ENCODE results near the gene NXN.

NXN gene

DNA sequence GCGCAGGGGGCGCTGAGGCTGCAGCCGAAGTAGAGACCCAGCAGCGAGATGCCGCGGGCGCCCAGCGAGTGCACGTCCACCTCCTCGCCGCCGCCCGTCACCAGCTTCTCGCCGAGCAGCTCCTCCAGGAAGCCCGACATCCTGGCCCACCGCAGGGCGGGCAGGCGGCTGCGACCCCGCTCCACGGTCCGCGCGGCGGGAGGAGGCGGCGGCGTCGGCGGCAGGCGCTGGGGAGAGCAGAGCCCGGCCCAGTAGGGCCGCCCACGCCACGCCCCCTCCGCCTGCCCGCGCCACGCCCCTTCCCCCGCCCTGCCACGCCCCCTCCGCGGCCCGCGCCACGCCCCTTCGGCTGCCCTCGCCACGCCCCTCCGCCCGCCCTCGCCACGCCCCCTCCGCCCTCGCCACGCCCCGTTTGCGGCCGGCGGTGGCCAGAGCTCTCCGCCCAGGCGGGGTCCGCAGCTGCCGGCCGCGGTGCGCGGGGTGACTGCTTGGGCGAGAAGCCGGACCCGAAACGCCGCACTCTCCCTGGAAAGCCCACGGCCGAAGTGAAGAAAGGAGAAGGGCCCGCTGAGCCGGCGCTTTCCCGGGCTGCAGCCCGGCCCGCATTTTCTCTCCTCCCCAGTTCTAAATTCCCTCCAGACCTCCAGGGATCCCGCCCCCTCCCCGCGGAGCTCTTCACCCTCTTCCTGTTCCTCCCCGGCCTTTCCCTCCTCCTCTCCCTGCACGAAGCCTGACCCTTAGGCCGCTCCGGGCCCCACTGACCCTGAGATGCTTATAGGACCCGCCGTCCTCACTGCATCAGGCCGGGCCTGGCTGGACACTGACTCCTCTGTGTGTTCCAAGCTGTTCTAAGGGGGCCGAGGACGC lies at the start of gene NXN:
NXN (minus strand) TSS at position 238 of the 867 bp plus-strand sequence.
- DNase-seq (ENCODE audit: low read depth), result peak; percentile 79

DNA sequence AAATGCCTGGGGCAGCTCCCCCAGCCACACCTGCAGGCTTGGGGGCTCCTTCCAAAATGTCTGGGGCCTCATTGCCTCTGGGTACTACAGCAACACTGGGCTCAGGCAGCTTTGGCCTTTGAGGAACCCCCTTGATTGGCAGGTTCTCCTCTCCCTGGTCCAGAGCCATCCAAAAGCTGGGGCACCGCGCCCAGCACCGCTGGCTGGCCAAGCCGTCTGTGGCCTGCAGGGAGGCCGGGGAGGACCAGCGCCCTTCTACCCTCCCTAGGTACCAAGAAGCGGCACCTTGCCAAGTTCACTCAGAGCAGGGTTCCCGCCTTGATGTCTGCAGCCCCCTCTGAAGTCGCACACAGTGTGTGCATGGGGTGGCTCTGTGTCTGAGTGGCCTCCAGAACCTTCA lies 47.5 kb upstream of the NXN start:
- DNase-seq (ENCODE audit: low read depth), result no peak

DNA sequence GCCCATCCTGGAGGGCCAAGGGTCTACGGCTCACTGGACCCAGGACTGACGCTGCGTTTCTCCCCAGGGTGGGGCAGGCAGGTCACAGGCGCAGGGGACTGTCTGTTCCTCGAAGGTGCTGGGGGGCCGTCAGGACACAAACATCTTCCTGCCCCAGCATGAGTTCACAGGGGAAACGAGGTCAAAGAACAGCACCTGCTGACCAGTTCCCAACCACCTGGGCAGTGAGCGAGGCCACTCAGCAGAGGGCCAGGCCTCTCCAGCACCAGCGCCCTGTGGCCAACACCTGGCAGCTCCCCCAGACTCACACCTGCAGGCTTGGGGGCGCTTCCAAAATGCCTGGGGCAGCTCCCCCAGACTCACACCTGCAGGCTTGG lies 47.0 kb upstream of the NXN start:
- DNase-seq (ENCODE audit: low read depth), result no peak

DNA sequence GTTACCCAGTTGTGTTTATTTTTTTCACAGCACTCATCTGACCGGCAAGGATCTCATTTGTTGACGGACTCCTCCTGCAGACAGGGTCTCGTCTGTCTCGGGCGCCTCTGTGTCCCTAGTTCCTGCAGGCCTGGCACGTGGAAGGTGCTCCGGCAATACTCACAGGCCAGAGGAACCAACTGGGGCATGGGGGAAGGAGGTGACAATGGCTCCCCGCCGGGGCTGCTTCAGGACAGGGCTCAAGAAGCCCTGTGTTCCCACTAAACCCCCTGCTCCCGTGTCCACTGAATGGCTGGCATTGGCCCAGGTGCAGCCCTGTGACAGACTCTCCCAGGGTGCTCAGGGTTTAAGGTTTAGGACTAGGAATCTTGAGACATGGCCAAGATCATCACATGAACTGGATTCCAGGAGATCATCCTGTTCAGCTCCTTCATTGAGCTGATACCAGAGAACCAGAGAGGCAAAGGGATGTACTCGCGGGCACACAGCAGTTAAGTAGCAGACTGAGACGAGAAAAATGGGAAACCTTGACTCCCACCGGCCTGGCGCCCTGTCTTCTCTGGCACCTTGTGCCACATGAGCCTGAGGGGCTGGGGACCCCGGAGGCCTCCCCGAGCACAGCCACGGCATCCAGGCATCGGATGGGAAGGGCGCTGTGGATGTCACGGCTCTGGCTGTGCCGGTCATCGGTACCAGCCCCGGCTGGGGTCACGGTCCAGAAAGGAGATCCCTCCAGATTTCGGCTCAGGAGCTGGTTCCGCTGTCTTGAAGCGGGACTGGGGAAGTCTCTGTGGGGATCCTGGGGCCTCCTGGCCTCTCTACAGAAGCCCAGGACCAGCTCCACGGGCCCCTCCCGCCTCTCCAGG lies 46.4 kb upstream of the NXN start:
- no peak for DNase-seq (ENCODE audit: low read depth)

DNA sequence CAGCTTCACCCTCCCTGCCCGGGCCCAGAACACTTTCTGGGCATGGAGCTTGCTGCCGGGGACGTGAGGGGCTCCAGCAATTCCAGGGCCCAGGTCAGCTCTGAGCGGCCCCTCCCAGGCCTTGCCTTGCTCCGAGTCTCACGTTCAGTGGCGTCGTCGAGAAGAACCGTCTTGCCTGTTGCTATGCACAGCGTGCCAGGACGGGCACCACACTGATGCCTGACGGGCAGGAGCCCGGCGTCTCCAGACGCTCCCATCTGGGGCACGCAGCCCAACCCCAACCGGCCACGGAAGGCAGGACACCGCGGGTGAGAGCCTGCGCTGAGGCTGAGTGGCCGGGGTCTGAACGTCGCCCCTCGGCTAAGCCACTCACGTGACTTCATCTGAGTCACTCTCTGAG lies 44.5 kb upstream of the NXN start:
- no peak for DNase-seq (ENCODE audit: low read depth)

DNA sequence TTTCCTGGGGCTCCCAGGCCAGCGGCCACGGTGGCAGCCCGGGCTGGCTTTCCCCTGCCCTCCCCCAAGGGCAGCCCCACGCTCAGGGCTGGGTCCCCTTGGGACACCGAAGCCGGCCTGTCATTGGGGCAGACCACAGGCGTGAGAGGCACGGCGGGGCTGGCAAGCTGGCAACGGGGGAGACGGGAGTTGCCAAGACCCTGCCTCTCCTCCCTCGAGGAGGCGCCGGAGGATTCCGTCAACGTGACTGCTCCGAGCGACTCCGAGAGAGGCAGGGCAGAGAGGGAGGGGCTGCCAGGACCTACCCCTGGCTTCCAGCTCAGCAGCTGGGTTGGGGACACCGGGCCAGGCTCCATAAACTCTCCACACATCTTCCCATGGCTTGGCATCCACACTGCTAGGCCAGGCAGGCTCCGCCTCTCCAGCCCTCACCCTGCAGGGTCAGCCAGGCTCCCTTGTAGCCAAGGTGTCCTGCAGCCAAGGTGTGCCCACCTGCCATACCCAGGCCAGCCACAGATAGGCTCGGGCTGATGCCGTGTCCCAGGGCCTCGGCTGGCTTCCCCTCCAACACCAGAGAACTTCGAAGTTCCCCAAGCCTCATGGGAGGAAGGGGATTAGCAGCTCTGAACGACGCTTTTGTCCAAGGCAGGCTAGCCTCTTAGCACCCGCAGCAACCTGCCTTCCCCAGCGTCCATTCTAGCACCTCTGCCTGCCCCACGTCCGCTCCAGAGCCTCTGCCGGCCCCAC lies 42.9 kb upstream of the NXN start:
- no peak for DNase-seq (ENCODE audit: low read depth)

DNA sequence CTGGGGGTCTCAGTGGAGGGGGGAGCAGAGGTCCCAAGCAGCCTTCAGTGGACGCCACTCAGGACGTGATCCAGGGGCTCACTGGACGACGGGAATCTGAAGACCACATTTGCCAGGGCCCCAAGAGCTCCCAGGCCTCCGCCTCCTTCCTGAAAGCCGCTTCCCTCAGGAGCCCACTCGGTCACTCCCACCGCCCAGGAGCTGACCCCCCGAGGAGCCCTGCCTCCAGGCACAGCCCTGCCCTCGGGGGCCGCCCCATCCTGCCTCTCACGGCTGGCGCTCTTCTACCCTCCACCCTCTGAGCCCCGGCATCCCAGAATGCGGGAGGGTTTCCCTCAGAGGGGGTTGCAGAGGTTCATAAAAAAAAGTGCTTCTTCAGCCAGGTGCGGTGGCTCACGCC lies 41.6 kb upstream of the NXN start:
- DNase-seq (ENCODE audit: low read depth), result no peak

DNA sequence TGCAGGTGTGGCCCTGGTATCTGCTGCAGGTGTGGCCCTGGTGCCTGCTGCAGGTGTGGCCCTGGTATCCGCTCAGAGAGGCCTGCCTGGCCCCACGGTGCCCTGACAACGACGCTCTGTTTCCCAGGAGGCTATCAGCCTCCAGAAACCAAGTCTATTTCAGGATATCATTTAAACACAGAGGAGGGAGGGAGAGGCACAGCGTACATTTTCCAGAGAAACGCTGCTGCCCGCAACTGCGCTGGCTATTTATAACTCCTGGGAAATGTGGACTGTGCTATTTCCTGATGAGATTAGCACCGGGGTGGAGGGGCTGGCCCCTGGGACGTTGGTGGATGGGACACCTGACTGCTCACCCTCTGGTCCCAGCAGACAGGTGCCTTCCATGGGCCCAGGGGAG lies 39.9 kb upstream of the NXN start:
- DNase-seq (ENCODE audit: low read depth), result no peak

DNA sequence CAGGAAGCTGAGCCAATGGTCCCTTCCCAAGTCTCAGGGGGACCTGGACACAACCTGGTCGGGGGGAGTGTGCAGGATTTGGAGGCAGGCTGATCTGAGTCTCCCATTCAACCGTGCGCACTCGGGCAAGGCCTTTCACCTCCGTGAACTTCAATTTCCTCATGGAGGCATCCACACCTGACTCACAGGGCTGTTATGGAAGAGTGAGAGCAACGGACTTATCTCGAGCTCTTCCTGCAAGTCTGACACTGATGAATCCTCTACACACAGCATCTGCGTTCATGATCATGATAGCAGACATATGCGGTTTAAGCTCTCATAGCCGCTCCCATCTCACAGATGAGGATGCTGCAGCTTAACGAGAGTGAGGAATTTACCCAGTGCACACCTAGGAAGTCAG lies 39.0 kb upstream of the NXN start:
- DNase-seq (ENCODE audit: low read depth), result no peak

DNA sequence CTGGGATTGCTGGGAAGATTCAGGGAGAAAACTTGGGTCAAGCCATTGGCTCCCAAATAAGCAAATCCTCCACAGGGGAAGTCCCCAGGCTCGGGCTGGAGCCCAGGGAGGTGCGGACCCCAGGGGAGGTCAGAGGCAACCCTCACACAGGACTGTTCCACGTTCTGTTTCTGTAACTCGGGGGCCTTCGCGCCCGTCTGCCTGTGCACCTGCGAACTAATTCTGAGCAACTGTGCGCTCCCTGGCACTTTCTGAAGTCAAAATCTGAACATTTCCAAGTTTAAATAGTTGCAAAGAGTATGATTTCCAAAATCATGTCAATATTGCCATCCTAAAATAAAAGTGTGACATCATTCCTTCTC lies 34.1 kb upstream of the NXN start:
- no peak for DNase-seq (ENCODE audit: low read depth)

DNA sequence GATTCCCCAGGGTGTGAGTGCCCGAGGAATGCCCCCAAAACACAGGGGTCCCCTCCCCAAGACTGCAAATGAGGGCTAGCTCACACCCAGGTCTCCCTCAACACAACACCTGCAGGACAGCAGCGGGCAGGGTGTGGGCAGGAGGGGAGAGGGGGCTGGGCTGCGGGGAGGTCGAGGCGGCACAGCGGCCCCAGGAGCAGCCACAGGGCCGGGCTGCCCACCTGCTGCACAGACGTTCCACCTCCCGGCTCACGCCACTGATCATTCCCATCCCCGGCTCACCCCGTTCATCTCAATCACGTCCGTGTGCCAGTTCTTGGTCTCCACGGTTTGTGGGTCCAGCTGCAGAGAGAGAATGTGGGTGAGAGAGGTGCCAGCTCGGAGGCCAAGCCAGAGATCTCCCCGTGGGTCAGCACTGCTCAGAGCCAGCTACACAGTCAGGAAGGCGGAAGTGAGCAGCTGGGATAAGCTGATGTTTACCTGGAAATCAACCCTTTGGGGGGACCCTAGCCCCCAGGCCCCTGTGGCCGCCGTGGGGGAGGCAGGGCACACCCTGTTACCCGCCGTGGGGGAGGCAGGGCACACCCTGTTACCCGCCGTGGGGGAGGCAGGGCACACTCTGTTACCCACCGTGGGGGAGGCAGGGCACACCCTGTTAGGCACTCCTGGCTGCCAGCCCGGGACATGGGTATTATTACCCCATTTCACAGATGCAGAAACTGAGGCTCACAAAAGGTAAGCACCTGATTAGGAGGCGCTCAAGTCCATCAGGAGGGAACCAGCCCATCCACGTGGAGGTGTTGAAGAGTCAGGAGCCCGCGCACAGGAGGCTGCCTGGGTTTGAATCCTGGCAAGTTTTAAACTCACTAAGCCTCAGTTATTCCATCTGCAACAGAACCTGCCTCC lies 33.5 kb upstream of the NXN start:
- no peak for DNase-seq (ENCODE audit: low read depth)

DNA sequence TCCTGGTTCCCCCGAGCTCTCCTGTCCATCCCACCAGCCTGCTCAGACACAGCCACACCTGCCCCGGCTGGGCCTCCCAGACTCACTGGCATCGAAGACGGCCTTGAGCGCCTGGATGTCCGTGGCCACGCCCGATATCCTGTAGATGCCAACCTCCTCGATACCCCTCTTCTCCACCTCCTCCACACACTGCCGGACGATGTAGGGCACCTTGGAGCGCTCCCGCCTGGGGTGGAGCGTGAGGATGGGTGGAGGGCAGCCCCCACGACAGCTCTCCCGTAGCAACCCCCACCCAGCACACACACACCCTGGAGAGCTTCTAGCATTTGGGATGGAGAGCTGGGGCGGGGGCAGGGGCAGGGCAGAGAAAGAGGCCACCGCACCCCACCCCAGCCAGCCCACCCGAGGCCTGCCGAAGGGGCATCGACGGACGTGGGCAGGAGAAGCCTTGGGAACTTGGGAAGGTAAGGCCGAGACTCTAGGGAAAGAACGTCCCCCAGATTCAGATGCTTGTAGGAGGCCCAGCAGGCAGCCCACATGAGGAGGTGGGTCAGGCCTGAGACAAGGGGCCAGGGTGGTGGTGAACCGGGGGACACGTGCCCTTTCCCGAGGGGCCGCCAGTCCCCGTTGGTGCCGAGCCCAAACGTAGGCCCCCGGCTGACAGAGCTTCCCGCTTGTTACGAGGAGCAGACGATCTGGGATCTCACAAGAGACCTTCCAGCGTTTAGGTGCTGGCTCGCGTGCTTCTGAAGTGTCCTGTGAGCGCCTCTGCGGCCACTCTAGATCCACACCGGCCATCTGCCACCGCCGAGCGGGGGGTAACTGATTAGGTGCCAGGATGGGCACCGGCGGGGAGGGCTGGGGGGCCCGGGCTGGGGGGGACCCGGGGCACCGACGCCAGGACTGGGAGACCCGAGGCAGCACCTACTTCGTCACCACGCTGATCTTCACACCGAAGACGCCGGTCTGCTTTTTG lies 32.5 kb upstream of the NXN start:
- DNase-seq (ENCODE audit: low read depth), result no peak

DNA sequence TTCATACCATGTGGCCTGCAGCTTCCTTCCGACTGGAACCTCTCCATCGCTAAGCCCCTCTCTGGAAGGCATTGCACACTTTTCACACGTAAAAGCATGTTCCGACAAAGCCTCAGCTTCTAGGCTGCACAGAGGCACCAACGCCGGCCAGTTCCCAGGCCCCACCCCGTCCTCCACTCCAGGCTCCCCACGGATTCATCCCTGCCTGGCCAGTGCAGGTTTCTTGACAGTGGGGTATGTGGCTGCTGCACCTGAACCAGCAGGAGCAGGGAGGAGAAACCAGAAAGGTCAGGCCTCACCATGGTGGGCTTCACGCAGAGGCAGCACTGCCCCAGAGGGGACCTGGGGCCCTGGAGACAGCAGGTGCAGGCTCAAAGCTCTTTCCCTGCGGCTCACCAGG lies 31.6 kb upstream of the NXN start:
- DNase-seq (ENCODE audit: low read depth), result no peak

DNA sequence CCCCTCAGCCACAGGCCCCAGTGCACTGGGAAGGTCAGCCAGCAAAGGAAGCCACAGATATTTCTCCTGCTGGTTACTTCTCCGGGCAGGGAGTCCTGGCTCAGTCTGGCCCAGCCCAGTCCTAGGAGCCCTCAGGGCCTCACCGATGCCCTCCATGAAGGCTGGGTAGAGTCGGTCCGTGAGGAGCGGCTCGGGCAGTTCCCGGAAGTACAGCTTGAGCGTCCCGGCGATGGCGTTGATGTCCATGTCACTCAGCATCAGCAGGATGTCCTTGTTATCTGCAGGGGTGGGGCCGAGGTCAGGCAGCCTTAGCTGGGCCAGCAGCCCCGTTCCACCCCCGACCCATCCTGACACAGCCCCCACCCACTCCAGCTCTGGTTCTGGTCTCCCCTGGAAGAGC lies 31.0 kb upstream of the NXN start:
- no peak for DNase-seq (ENCODE audit: low read depth)

DNA sequence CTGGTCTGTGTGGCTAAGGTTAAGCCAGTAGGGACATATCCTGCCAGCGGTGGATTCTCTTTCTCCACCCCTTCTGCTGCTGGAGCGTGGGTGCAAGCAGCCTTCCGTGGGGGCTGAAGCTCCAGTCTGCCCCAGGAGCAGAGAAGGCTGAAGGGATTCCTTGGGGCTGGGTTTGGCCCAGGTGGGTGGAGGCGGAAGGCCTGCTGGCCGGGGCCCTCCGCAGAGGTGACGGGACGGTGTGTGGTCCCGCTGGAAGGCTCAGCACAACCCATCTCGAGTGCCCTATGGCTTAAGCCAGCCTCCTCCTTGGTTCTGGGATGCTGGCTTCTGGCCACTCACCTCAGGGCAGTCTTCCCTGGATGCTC lies 30.5 kb upstream of the NXN start:
- no peak for DNase-seq (ENCODE audit: low read depth)

DNA sequence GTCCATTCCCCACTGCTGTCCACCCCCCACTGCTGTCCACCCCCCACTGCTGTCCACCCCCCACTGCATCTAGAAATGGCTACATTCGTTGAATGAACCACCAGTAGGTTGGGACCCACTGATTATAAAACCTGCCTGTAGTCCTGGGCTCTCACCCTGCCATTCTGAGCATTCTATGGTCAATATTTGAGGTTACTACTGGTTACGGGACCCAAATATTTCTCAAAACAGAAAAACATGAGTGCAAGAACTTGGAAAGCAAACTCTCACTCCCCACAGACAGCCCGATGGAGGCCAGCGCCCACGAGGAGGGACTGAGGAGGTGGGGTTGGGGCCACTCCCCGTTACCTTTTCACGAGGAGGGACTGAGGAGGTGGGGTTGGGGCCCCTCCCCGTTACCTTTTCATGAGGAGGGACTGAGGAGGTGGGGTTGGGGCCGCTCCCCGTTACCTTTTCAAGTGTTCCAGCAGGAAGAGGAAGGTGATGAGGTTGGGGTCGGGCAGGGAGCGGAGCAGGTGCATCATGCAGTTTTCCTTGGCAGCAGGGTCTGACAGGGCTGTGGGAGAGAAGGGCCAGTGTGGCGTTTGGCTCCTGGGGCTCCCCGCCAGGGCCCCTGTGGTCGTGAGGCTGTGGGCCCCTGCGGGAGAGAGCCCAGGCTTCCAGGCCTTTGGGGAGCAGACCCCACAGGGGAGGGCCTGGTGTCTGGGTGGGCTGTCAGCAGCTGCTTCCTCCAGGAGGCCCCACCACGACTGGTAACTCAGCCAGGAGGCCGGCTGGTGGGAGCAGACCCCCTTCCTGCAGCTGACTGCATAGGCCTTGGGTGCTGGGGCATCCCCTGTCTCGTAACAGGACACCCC lies 29.9 kb upstream of the NXN start:
- no peak for DNase-seq (ENCODE audit: low read depth)

DNA sequence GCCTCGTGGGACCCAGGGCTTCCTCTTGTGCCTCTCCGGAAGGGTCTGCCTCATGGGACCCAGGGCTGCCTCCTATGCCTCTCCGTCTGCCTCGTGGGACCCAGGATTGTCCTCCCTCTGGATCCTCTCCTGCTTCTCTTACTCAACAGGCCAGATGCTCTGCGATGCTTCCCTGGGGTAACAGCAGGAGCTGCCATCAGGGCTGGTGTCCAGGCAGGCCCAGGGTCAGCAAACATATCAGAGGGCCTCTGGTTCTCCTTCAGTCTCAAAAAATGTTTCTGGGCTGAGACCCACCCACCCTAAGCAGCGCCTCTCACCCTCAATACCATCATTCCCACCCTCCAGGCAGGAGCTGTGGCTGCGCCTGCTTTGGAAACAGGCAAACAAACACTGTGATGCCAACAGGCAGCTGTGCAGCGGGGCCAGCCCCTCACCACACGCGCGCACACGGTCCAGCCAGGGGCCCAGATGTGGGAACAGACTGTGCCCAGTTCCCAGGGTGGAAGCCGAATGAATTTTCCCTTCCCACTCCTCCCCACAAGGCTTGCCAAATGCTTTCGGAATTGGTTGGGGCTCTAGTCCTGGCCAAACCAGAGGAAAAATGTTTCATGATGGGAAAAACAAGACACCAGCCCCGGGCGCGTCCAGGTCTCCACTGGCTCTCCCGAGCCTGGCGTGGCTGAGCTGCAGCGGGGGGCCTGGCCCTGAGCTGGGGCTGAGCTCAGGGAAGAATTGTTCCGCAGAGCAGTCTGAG lies 28.6 kb upstream of the NXN start:
- no peak for DNase-seq (ENCODE audit: low read depth)

DNA sequence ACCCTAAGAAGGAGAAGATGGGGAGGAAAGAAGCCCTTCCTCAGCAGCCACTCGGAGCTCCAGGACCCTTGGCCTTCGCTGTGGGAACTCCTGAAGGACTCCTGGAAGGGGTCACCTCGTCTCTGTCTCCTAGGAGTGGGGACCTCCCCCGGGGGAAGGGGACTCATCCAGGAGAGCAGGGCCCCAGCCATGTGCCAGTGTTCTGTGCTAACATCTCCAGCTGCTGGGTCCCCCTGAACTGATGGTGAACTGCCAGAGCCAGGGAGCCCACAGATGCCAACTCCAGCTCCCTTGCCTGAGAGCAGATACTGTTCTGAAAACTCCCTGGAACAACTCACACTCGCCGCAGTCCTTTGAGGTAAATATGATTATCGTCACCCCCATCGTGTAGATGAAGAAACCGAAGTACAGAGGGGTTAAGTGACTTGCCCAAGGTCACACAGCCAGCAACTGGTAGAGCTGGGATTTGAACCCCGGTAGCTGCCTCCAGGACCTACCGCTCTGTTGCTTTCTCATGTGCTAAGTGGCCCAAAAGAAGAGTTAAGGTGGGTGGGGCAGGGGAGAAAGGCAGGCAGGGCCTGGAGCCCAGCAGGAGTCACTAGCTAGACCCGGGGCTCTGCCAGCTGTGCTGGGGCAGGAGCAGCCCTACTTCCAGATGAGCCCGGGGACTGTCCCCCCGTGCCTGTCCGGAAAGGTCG lies 27.9 kb upstream of the NXN start:
- DNase-seq (ENCODE audit: low read depth), result no peak

Measured in ELR (cell line).